NOMO-1 treated with DMSO at 0.1 percent for 48 hours (cell line): ENCODE measurements around the gene TMC4.
"Not testable (repeated sequence)": the region's sequence is repeated elsewhere in the genome, so short reads cannot be mapped to it uniquely, and the experiment has no call there.

ENCODE experiments used
- DNase-seq: peaks from one replicate; lab custom pipeline; 2025; ENCODE audit not compliant: unreplicated experiment; lab: John Stamatoyannopoulos, UW

TMC4 gene

DNA sequence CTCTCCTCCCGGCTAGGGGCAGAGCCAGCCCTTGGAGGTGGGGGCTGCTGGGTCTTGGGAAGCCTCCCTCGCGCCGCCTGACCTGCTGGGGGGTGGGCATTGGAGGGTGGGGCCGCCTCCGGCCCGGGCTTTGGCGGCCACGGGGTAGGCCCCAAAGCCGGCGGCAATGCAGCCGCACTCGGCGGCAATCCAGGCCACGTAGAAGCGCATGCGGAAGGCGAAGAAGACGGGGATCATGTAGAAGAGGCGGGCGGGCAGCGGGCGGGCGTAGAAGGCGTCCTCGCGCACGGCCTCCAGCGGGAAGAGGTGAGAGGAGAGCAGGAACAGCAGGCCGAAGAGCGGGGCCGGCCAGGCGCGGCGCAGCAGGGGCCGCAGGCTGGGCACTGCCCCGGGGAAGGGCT is 7.7 kb upstream of the TMC4 start:
- no peak for DNase-seq

- DNase-seq, result no peak
Measured at GRCh38 chr19:54179921-54180461, 7.0 kb upstream of the TMC4 start.

GRCh38 chr19:54179262-54179852 is 6.4 kb upstream of the TMC4 start:
- no peak for DNase-seq

DNA sequence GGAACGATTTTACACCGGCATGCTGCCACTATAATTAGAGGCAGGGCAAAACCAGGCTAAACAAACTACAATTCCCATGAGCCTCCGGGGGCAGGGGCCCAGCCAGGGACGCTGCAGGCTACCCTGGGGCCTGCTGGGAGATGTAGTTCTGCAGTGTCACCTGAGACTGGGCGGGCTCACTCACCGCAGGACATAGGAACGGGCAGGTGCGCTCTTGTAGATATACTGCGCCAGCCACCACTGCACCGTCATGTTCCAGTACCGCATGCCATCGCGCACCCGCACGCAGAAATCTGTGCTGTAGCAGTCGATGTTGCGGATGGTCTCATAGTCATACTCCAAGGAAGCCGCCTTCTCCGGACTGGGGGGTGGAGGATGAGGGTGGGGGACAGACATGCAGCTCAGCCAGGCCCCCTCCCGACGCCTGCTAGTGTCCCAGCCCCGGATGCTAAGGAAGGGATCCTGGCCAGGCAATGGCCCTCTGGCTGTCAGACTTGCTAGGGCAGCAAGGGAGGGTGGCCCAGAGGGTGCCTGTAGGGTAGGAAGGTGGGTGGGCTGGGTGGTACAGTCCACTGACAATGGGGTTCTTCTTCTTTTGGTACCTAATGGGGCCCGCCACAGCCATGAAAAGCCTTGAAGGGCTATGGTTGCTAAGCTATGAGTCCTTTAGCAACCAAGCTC is 5.8 kb upstream of the TMC4 start:
- no peak for DNase-seq

GRCh38 chr19:54173951-54174834 is 1.2 kb upstream of the TMC4 start:
- DNase-seq, result no peak

DNA sequence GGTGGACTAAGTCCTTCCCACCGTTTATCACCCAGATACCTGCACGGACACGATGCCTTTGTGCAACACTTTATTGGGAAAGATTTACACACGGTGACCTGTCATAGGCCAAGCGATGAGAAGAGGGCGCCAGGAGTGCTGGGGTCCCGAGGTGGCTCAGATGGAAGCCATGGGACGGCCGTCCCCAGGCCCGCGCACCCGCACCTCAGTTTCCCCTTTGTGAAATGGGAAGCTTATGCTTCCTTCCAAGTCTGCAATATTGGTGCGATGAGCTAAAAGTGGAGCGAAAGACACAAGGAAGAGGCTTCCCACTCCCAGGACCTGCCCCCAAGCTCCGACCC is 369 bp upstream of the TMC4 start:
- DNase-seq, result no peak

GRCh38 chr19:54171736-54172431 is 1.1 kb downstream of the TMC4 start:
- not testable (repeated sequence) for DNase-seq

DNA sequence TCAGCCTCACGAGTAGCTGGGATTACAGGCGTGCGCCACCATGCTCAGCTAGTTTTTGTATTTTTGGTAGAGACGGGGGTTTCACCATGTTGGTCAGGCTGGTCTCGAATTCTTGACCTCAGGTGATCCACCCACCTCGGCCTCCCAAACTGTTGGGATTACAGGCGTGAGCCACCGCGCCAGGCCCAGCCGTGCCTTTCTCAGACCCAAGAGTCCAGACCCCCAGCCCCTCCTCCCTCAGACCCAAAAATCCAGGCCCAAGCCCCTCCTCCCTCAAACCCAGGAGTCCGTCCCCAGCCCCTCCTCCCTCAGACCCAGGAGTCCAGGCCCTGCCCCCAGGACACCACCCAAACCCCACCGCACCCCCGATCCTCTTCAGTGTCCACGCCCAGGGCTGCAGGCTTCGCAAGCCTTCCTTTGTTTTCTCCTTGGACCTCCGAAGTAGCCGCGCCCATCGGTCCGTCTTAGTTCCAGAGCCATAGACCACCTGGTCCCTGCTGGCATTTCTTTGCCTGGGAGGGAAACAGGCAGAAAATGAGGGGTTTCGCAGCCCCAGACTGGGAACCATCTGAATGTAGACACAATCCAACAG is 3.7 kb downstream of the TMC4 start:
- no peak for DNase-seq

DNA sequence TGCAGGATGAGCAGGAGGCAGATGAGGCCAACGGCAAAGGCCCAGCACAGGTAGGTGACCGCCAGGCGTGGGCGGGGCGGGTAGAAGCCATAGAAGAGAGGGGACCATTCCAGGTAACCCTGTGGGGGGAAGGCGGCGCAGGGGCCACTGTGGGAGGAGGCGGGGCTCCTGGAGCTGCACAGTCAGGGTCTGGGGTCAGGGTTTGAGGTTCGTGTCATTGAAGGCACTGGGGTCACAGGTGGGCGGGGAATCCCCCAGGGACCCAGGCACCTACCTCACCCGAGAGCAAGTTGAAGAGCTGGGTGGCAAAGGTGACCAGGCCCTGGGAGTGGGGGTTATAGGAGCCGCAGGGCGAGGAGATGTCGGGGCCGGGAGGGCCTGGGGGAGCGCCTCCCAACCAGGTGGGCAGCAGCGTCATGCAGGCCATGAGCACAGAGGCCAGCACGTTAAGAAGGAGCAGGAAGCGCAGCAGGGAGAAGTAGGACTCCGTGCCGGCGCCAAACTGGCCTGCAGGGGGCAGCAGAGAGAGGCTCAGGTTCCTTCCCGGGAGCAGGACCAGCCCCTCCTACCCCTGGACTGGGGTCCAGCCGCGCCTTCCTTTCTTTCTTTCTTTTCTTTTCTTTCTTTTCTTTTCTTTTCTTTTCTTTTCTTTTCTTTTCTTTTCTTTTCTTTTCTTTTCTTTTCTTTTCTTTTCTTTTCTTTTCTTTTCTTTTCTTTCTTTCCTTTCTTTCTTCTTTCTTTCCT is 4.6 kb downstream of the TMC4 start:
- peak; percentile 82 for DNase-seq

GRCh38 chr19:54165222-54165621 is 7.7 kb downstream of the TMC4 start:
- DNase-seq, result no peak

DNA sequence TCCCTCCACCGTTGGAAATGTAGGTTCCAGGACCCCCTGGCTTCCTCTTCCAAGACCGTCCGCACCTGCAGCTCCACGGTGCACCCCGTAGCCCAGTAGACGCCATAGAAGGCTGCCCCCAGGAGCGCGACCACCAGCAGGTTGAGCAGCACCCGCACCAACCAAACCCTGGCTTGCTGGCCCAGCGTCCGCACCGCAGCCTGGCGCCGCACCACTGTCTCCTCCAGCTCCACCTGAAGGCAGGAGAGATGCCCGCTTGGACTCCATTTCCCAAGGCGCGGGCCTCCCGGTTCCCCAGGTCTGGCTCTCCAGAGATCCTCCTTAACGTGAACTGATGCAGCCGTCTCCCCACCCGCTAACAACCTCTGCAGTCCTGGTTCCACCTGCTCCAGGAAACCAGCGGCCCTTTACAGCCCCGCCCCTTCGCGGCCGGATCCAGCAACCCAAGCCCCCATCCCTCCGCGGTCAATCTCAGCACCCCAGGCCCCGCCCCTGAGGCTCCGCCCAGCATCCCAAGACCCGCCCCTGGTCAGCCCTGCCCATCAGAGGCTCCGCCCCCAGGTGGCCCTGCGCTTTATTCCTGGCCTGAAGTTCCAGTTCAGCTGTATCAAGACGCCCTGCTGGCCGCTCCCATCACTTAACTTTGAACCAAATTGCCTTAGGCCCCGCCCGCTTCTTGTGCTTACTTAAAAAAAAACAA is 8.4 kb downstream of the TMC4 start:
- no peak for DNase-seq

DNA sequence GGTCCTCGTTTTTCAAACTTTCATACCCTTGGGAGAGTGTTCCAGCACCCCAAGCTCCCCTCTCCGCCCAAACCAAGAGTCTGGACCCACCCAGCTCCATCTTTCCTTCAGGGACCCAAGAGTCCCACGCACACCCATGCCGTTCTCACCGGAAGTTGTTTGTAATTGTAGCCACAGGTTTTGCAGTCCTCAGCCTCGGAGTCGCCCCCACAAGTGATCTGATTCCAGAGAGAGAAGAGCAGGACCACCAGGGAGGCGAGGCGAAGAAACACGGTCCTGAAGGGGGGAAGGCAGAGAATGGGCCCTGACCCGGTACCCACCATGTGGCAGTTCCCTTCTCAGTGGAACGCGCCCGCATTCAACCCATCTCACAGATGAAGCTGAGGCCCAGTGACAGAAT is 10.1 kb downstream of the TMC4 start:
- DNase-seq, result no peak

DNA sequence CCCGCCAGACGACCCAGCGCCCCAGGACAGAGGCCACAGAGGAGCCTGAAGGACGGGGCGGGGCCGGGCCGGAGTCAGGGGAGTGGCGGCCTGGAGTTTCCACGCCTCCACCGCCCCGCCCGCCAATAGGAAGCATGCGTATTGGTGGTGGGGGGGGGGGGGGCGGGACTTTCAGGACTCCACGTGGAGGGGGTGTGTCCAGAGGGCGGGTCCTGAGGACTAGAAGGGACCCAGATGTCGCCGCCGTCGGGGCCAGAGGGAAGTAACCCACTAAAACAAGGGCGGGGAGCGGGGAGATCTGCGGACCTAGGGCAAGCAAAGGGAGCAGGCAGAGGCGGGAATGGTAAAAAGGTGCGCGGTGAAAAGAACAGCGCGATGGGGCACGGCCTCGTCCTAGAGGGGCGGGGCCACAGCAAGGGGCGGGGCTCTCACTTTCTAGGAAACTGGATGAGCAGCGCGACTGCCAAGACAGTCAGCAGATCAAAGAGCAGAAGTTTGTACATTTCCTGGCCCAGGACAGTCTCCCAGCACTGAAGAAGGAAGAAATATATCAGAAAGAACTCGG is 10.6 kb downstream of the TMC4 start:
- DNase-seq, result peak; percentile 95

GRCh38 chr19:54160854-54161253 is 12.1 kb downstream of the TMC4 start:
- DNase-seq, result no peak

DNA sequence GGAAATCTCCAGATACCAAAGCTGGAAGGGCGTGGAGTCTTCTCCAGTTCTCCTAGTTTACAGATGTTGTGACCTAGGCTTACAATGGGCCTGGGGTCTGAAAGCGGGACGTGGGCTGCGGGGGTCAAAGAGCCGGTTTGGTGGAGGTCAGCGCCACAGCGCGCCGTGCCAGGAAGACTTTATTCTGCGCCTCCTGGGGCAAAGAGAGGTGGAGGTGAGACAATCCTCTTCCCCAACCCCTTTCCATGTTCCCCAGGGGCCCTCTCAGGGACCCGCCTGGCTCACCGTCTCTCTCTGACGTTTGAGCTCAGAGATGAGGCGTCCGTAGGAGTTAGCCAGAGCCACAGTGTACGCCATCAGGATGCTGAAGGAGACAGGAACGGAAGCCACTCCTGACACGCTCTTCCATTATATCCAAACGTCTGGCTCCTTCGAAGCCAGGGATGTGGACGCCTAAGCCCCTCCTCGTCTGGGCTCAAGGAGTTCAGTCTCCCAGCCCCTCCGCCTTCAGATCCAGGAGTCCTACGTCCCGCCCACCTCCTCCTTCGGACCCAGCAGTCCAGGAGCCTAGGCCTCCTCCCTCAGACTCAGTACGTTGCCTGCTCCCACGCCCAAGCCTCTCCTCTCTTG is 12.7 kb downstream of the TMC4 start:
- no peak for DNase-seq

GRCh38 chr19:54159352-54160181 is 13.4 kb downstream of the TMC4 start, which contains the start of gene LENG1:
Gene LENG1, minus strand, starts transcription at chr19:54159721. Its CDS starts 26 bp downstream, at chr19:54159695.
- peak; percentile 100 for DNase-seq

GRCh38 chr19:54158812-54159351 is 14.1 kb downstream of the TMC4 start:
- peak; percentile 47 for DNase-seq

GRCh38 chr19:54156953-54157352 is 16.0 kb downstream of the TMC4 start:
- no peak for DNase-seq
